Activated naive CD8-positive, alpha-beta T cell (primary cell): ENCODE data around the gene CDC45.
A peak's percentile ranks its signal among the peaks of the same experiment; 100 is the strongest.
"Not testable (repeated sequence)": the region's sequence is repeated elsewhere in the genome, so short reads cannot be mapped to it uniquely, and the experiment has no call there.

ENCODE experiments used
- H3K27ac Mint-ChIP-seq: one replicate; pipeline ENCODE4 v1.8.0; 2021; ENCODE audit warnings: mixed read lengths
- H3K27me3 Mint-ChIP-seq: one replicate; pipeline ENCODE4 v1.8.0; 2021; ENCODE audit warnings: mixed read lengths
- H3K36me3 Mint-ChIP-seq: one replicate; pipeline ENCODE4 v1.8.0; 2021; ENCODE audit warnings: mixed read lengths
- H3K4me1 Mint-ChIP-seq: one replicate; pipeline ENCODE4 v1.8.0; 2021; ENCODE audit warnings: low read depth, mixed read lengths
- H3K4me3 Mint-ChIP-seq: one replicate; pipeline ENCODE4 v1.8.0; 2021; ENCODE audit warnings: mild to moderate bottlenecking, mixed read lengths
- H3K9me3 Mint-ChIP-seq: one replicate; pipeline ENCODE4 v1.8.0; 2021; ENCODE audit warnings: low read depth, mixed read lengths

Gene CDC45

GRCh38 chr22:19443544-19444211, 36.0 kb upstream of the CDC45 start:
- H3K27ac Mint-ChIP-seq, result no peak overlapping the region
- H3K4me3 Mint-ChIP-seq, result no peak overlapping the region
- peaks cover 31% of the 10 kb centered on the region for H3K4me1 Mint-ChIP-seq
- H3K9me3 Mint-ChIP-seq, result no peaks in the 10 kb centered on the region
- no peaks in the 10 kb centered on the region for H3K27me3 Mint-ChIP-seq
- no peaks in the 10 kb centered on the region for H3K36me3 Mint-ChIP-seq

- H3K27ac Mint-ChIP-seq, result peak overlapping the region; percentile 46
Measured at GRCh38 chr22:19445279-19445982, 34.3 kb upstream of the CDC45 start.

GRCh38 chr22:19446603-19447329, 33.0 kb upstream of the CDC45 start:
- H3K4me1 Mint-ChIP-seq, result peaks cover 37% of the 10 kb centered on the region
- H3K27ac Mint-ChIP-seq, result peak overlapping the region; percentile 90
- H3K9me3 Mint-ChIP-seq, result no peaks in the 10 kb centered on the region
- H3K27me3 Mint-ChIP-seq, result no peaks in the 10 kb centered on the region
- no peaks in the 10 kb centered on the region for H3K36me3 Mint-ChIP-seq
- peak overlapping the region; percentile 99 for H3K4me3 Mint-ChIP-seq

More at GRCh38 chr22:19445279-19445982, 34.3 kb upstream of the CDC45 start:
- not testable (repeated sequence) for H3K27me3 Mint-ChIP-seq, H3K36me3 Mint-ChIP-seq, H3K9me3 Mint-ChIP-seq
- Mint-ChIP-seq H3K4me3 (peak overlapping the region; percentile 70), H3K4me1 (peaks cover 37% of the 10 kb centered on the region)

- Mint-ChIP-seq H3K9me3 (no peaks in the 10 kb centered on the region), H3K4me3 (peak within 1 kb of the TSS; percentile 99), H3K36me3 (no peaks in the 10 kb centered on the region), H3K27ac (peak within 1 kb of the TSS; percentile 96), H3K27me3 (no peaks in the 10 kb centered on the region), H3K4me1 (peaks cover 37% of the 10 kb centered on the region)
Measured at GRCh38 chr22:19447330-19448075, 32.2 kb upstream of the CDC45 start, which contains the start of gene C22orf39. C22orf39 (minus strand) TSS chr22:19447711; CDS start chr22:19447688, 23 bp downstream.

GRCh38 chr22:19448076-19448607, 31.6 kb upstream of the CDC45 start:
- Mint-ChIP-seq H3K4me3 (peak overlapping the region; percentile 99), H3K4me1 (peaks cover 36% of the 10 kb centered on the region), H3K27ac (peak overlapping the region; percentile 96), H3K27me3 (no peaks in the 10 kb centered on the region), H3K9me3 (no peaks in the 10 kb centered on the region), H3K36me3 (peaks cover 4% of the 10 kb centered on the region)

- Mint-ChIP-seq H3K4me1 (peaks cover 36% of the 10 kb centered on the region), H3K36me3 (peaks cover 4% of the 10 kb centered on the region), H3K27ac (no peak overlapping the region), H3K27me3 (no peaks in the 10 kb centered on the region), H3K4me3 (peak overlapping the region; percentile 99), H3K9me3 (no peaks in the 10 kb centered on the region)
Measured at GRCh38 chr22:19448739-19449421, 30.8 kb upstream of the CDC45 start.

- H3K27ac Mint-ChIP-seq, result peak overlapping the region; percentile 34
- no peaks in the 10 kb centered on the region for H3K27me3 Mint-ChIP-seq
- peaks cover 37% of the 10 kb centered on the region for H3K4me1 Mint-ChIP-seq
- H3K36me3 Mint-ChIP-seq, result peaks cover 5% of the 10 kb centered on the region
- no peak overlapping the region for H3K4me3 Mint-ChIP-seq
- no peaks in the 10 kb centered on the region for H3K9me3 Mint-ChIP-seq
Measured at GRCh38 chr22:19449422-19449767, 30.3 kb upstream of the CDC45 start.

- H3K4me3 Mint-ChIP-seq, result no peak overlapping the region
- no peak overlapping the region for H3K27ac Mint-ChIP-seq
- no peaks in the 10 kb centered on the region for H3K9me3 Mint-ChIP-seq
- peaks cover 9% of the 10 kb centered on the region for H3K36me3 Mint-ChIP-seq
- H3K4me1 Mint-ChIP-seq, result peaks cover 29% of the 10 kb centered on the region
- H3K27me3 Mint-ChIP-seq, result no peaks in the 10 kb centered on the region
Measured at GRCh38 chr22:19450363-19451175, 29.2 kb upstream of the CDC45 start.

- H3K4me1 Mint-ChIP-seq, result peaks cover 23% of the 10 kb centered on the region
- peaks cover 12% of the 10 kb centered on the region for H3K36me3 Mint-ChIP-seq
- no peak overlapping the region for H3K4me3 Mint-ChIP-seq
- no peaks in the 10 kb centered on the region for H3K9me3 Mint-ChIP-seq
- no peaks in the 10 kb centered on the region for H3K27me3 Mint-ChIP-seq
- no peak overlapping the region for H3K27ac Mint-ChIP-seq
Measured at GRCh38 chr22:19451570-19451969, 28.1 kb upstream of the CDC45 start.

- peaks cover 11% of the 10 kb centered on the region for H3K4me1 Mint-ChIP-seq
- H3K9me3 Mint-ChIP-seq, result no peaks in the 10 kb centered on the region
- H3K4me3 Mint-ChIP-seq, result no peak overlapping the region
- peak overlapping the region; percentile 34 for H3K27ac Mint-ChIP-seq
- peaks cover 12% of the 10 kb centered on the region for H3K36me3 Mint-ChIP-seq
- no peaks in the 10 kb centered on the region for H3K27me3 Mint-ChIP-seq
Measured at GRCh38 chr22:19453718-19454117, 26.0 kb upstream of the CDC45 start.

- Mint-ChIP-seq H3K4me3 (no peak overlapping the region), H3K9me3 (no peaks in the 10 kb centered on the region), H3K4me1 (peaks cover 9% of the 10 kb centered on the region), H3K27ac (peak overlapping the region; percentile 34), H3K36me3 (peaks cover 12% of the 10 kb centered on the region), H3K27me3 (no peaks in the 10 kb centered on the region)
Measured at GRCh38 chr22:19454156-19454555, 25.6 kb upstream of the CDC45 start.

GRCh38 chr22:19455033-19455432, 24.7 kb upstream of the CDC45 start:
- Mint-ChIP-seq H3K4me3 (no peak overlapping the region), H3K27ac (peak overlapping the region; percentile 64), H3K27me3 (no peaks in the 10 kb centered on the region), H3K4me1 (peaks cover 5% of the 10 kb centered on the region), H3K9me3 (no peaks in the 10 kb centered on the region), H3K36me3 (peaks cover 12% of the 10 kb centered on the region)

- Mint-ChIP-seq H3K36me3 (peaks cover 12% of the 10 kb centered on the region), H3K27me3 (no peaks in the 10 kb centered on the region), H3K27ac (peak overlapping the region; percentile 64), H3K4me1 (peaks cover 5% of the 10 kb centered on the region), H3K4me3 (no peak overlapping the region), H3K9me3 (no peaks in the 10 kb centered on the region)
Measured at GRCh38 chr22:19455585-19456370, 23.9 kb upstream of the CDC45 start.
